Stomach smooth muscle (tissue), 2 donors: ENCODE results near the gene BAHCC1.
A peak's percentile ranks its signal among the peaks of the same experiment; 100 is the strongest.

Source experiments
- H3K27ac ChIP-seq: one replicate; pipeline ENCODE4 v1.7.0; 2013; ENCODE audit warnings: mild to moderate bottlenecking, low read length, inconsistent platforms
- H3K27me3 ChIP-seq, 2 donors: one replicate each; pipeline ENCODE4 v1.7.0; 2013; ENCODE audit warnings: low read length in 2 of 2; ENCODE audit not compliant: insufficient read depth in 2 of 2, control insufficient read depth in 1 of 2
- H3K36me3 ChIP-seq, 2 donors: one replicate each; pipeline ENCODE4 v1.7.0; 2013; ENCODE audit warnings: low read length in 2 of 2; ENCODE audit not compliant: control insufficient read depth in 2 of 2, insufficient read depth in 2 of 2
- H3K4me1 ChIP-seq: one replicate; pipeline ENCODE4 v1.7.0; 2013; ENCODE audit warnings: low read length; ENCODE audit not compliant: control insufficient read depth, insufficient read depth
- H3K4me3 ChIP-seq, 2 donors: one replicate each; pipeline ENCODE4 v1.7.0; 2013; ENCODE audit warnings: low read length in 2 of 2
- H3K9ac ChIP-seq, 2 donors: one replicate each; pipeline ENCODE4 v1.7.0; 2013; ENCODE audit warnings: low read length in 2 of 2, mild to moderate bottlenecking in 1 of 2
- H3K9me3 ChIP-seq, 2 donors: one replicate each; pipeline ENCODE4 v1.7.0; 2013; ENCODE audit warnings: low read length in 2 of 2; ENCODE audit not compliant: control insufficient read depth in 2 of 2
- donor health status: healthy.
- donor health status: Pancreatic carcinoma.

BAHCC1 gene

DNA sequence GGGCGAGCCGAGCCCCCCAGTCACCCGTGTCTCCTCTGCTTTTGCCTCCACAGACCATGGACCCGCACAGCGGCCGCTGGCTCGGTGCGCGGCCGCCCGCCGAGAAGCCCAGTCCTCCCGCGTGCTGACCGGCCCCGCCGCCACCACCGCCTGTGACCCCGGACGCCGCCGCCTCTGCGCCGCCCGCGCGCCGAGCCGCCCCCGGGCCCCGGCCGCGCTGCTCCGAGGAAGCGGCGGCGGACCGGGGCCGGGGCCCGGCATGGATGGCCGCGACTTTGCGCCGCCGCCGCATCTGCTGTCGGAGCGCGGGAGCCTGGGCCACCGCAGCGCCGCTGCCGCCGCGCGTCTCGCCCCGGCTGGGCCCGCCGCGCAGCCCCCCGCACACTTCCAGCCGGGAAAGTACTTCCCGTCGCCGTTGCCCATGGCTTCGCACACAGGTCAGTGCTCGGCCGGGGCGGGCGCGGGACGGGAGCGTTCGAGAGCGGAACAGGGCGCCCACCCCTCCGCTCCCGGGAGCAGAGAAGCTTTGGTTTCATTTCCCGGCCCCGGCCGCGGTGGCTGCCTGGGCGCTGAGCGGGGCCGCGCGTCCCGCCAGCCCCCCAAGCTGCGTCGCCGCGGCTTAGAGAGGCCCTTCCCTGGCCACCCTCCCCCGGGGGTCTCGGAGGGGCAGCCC is 4.4 kb downstream of the BAHCC1 start:
- Histone ChIP-seq H3K27me3 (no peaks in the 10 kb centered on the region), H3K36me3 (no peaks in the 10 kb centered on the region), H3K4me1 (peaks cover 54% of the 10 kb centered on the region), H3K27ac (peak overlapping the region; percentile 90), H3K4me3 (peak overlapping the region; percentile 77 to 84), H3K9ac (peak overlapping the region; percentile 75 to 78), H3K9me3 (no peaks in the 10 kb centered on the region)

DNA sequence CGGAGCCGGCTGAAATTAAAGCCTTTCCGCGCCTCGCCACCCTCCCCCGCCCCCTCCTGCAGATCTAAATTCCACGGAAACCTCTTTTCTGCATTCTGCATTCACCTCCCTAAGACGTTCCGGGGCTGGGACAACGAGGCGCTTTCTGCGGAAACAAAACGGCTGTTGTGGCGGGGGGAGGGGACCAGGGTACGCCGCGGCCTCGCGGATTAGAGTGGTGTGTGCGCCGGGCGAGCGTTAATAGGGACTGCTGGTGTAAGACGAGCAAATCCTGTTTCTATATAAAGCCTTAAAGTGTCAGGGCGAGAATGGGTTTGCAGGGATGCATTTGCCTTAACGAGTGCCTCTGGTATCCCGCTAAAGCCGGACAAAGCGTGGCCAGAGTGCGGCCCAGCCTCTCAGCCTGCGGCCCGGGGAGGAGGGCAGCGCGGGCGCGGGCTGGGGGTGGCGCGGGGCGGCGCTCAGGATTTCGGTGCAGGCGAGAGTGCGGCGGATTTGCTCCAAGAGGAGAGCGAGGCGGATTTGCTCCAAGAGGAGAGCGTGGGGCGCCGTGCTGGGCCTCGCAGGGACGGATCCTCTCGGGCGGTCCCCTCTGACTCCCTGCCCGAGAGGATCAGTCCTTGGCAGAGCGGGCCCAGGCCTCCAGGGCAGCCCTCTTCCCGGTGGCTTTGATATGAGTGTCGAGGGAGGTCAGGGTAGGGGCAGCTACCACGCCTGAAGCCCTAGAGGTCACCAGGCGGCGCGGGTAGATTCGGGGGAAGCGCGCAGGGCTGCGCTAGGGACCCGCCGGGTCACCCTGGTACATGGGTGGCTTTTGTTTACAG is 5.1 kb downstream of the BAHCC1 start:
- H3K4me1 ChIP-seq: peaks cover 55% of the 10 kb centered on the region
- peak overlapping the region; percentile 75 to 78 for H3K9ac ChIP-seq
- peak overlapping the region; percentile 77 to 84 for H3K4me3 ChIP-seq
- H3K9me3 ChIP-seq: no peaks in the 10 kb centered on the region
- no peaks in the 10 kb centered on the region for H3K36me3 ChIP-seq
- H3K27me3 ChIP-seq: no peaks in the 10 kb centered on the region
- H3K27ac ChIP-seq: peak overlapping the region; percentile 90

DNA sequence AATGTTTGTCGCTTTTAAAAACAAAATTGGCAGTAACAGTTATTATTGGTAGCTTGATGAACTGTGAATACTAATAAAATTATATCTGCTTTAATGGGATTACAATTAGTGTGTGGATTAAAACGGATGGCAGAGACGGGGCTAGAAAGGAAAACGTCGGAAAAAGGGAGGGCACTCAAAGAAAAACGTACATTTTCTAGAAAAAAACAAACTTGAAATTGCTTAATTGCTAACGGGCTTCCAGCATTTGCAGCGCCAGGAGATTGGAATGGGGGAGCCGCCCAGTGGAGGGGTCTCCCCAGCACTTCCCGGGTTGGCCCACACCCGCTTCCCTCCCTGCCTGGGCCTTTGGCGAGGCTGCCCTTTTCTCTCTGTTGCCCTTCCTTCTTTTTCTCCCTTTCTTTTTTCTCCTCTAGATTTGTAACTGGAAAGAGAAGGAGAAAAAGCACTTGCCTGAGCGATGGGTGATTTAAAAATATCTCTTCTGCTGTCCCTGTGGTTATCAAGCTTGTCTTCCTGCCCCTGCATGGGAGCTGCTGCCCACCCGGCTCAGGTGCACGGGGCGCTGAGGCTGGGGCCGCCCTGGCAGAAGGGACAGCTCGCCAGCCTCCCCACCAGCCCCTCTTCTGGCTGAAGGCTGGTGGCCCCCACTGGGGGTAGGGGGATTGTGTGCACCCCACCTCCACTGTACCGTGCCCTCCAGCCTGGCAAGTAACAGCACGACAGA is 5.9 kb downstream of the BAHCC1 start:
- Histone ChIP-seq H3K27me3 (no peaks in the 10 kb centered on the region), H3K4me1 (peaks cover 63% of the 10 kb centered on the region), H3K9ac (peak overlapping the region; percentile 75 to 78), H3K4me3 (peak overlapping the region; percentile 77 to 84), H3K36me3 (no peaks in the 10 kb centered on the region), H3K9me3 (no peaks in the 10 kb centered on the region), H3K27ac (peak overlapping the region; percentile 90)

DNA sequence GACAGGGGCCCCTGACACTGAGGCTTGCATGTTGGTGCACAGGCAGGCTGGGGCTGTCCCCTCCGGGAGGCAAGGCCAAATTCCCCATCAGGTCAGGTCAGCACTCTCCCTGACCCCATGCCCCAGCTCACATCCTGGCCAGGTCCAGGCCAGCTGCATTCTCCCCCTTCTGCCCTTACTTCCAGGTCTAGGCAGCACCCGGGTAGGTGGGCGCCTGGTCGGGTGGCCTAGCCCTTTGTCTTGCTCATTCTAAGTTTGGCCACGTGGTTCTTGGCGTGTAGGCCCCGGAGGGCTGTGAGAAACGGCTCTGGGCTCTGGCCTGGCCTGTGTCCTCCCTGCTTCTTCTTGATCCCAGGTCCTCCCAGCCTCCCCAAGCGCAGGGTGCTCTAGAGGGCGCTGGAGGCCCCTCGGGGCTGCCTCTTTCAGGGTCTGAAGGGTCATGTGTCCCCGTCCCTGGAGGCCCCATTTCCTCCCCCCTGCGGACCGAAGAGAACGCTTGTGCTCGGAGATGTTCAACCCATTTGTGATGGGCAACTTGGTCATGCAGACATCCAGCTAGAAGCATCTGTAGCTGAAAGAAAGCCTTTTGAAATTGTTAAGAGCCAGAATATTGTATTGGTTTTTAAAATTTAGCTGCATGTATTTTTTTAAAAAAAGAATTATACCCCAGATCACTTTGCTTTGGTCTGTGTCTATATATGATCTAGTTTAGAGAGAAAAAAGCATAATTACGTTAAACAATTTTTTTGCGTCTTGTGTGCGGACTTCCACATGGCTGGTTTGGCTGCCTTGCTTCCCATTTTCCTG is 6.7 kb downstream of the BAHCC1 start:
- Histone ChIP-seq H3K36me3 (no peaks in the 10 kb centered on the region), H3K9me3 (no peaks in the 10 kb centered on the region), H3K9ac (peak overlapping the region; percentile 13 to 78), H3K4me1 (peaks cover 70% of the 10 kb centered on the region), H3K4me3 (peak overlapping the region; percentile 77 to 84), H3K27me3 (no peaks in the 10 kb centered on the region), H3K27ac (peak overlapping the region; percentile 90)

DNA sequence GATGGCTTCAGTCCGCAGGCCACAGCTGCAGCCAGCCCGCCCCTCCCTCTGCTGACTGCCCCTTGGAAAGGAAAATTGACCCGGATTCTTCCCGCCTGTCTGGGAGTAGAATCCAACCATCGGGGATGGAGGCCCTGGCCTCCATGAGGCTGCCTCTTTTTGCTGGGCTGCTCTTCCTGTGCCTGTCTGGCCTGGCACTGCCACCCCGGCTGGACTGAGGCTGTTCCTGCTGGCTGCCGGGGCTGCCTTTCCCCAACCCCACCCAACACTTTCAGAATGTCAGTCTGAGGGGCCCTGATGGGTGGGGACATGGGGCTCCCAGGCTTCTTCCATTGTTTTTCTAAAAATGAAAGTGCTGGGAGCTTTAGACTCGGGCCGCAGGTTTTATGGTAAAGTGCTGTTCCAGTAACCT is 7.3 kb downstream of the BAHCC1 start:
- Histone ChIP-seq H3K27ac (peak overlapping the region; percentile 90), H3K4me3 (peak overlapping the region in 1 of 2 donors; percentile 84), H3K9me3 (no peaks in the 10 kb centered on the region), H3K4me1 (peaks cover 74% of the 10 kb centered on the region), H3K9ac (peak overlapping the region in 1 of 2 donors; percentile 47), H3K36me3 (no peaks in the 10 kb centered on the region), H3K27me3 (no peaks in the 10 kb centered on the region)

DNA sequence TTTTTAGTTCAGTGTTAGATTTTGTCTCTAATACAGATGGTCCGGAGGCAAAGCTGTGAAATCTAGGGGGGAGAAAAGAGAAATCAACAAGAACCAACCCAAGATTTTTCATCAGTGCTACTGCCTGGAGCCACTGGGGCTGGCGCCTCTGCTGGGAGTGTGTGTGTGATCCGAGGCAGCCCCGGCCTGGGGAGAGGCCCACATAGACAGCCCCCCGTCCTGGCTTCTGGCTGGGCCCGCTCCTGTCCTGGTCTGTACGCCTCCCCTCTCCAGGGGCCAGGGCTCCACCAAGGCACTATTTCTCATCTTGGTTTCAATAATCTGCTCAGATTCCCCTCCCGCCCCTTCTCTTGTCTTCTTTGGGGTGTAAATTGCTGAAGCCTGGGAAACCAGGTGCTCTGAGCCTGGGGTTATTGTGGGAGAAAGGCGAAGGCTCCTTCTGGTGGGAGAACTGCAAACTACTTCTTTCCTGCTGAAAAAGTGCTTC is 7.8 kb downstream of the BAHCC1 start:
- Histone ChIP-seq H3K4me3 (peak overlapping the region in 1 of 2 donors; percentile 84), H3K4me1 (peaks cover 78% of the 10 kb centered on the region), H3K27ac (peak overlapping the region; percentile 90), H3K9me3 (no peaks in the 10 kb centered on the region), H3K9ac (peak overlapping the region in 1 of 2 donors; percentile 47), H3K27me3 (no peaks in the 10 kb centered on the region), H3K36me3 (no peaks in the 10 kb centered on the region)

DNA sequence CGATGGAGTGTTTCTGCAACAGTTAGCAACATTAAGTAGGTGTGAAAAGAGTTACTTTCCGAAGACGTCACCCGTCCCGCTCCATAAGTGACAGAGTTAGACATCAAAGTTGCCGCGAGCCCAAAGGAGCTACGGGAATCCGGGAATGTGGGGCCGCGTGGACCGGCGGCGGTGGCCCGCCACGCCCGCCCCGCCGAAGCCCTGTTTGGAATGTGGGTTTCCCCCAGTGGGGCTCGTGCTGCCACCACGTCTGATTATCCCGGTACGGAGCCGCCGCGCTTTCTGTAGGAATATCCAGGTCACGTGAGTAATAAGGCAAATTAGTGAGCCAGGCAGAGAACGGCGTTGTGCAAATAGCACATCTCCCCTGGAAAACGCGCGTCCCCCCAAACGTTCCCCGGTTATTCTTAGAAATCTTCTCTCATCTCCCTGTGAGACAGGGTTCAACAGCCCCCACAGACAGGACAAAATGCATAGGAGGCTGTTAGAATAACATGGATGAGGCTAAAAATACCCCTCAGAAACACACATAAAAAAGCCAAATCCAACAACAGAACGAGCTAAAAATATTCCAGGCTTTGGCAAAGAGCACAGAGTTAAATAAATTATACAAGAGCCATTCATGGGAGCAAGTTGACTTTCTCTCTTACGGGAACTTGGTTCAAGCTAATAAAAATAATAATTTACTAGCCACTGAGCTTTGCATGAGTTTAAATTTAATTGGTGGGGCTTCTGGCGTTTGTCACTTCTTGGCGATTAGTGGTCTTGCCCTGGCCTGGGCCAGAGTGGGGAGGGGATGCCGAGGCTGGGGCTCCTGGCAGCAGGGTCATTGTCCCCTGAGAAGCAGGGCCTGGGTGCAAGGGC is 8.6 kb downstream of the BAHCC1 start:
- peak overlapping the region; percentile 12 to 68 for H3K4me3 ChIP-seq
- peaks cover 76% of the 10 kb centered on the region for H3K4me1 ChIP-seq

DNA sequence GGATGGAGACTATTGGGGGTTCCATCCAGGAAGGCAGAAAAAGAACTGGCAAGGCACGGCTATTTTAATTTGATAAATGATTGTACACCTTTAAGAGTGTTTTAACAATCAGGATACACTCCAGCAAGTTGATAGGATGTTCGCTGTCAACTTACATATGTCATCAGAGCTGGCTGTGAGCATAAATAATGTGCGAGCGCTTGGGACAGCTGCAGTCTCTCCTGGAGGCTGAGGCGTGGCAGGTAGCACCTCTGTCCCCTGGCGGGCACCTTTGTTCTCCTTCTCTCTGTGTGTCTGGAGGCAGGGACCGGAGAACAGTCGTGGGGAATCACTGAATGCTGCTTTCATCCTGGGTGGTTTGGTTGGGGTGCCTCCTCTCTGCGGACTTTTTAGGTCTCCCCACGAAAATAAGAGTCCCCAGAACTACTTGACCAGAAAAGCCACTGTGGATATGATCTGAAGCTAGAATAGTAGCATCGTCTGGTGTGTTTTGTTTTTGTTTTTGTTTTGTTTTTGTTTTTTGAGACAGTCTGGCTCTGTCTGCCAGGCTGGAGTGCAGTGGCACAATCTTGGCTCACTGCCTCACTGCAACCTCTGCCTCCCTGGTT is 9.4 kb downstream of the BAHCC1 start:
- Histone ChIP-seq H3K4me3 (peak overlapping the region; percentile 2 to 68), H3K27me3 (no peaks in the 10 kb centered on the region), H3K36me3 (no peaks in the 10 kb centered on the region), H3K9ac (peak overlapping the region in 1 of 2 donors; percentile 40), H3K9me3 (no peaks in the 10 kb centered on the region), H3K4me1 (peaks cover 77% of the 10 kb centered on the region), H3K27ac (peak overlapping the region; percentile 65)

More for the DNA sequence above, 8.6 kb downstream of the BAHCC1 start:
- Histone ChIP-seq H3K9me3 (no peaks in the 10 kb centered on the region), H3K27me3 (no peaks in the 10 kb centered on the region), H3K36me3 (no peaks in the 10 kb centered on the region), H3K27ac (peak overlapping the region; percentile 65), H3K9ac (peak overlapping the region; percentile 21 to 47)

DNA sequence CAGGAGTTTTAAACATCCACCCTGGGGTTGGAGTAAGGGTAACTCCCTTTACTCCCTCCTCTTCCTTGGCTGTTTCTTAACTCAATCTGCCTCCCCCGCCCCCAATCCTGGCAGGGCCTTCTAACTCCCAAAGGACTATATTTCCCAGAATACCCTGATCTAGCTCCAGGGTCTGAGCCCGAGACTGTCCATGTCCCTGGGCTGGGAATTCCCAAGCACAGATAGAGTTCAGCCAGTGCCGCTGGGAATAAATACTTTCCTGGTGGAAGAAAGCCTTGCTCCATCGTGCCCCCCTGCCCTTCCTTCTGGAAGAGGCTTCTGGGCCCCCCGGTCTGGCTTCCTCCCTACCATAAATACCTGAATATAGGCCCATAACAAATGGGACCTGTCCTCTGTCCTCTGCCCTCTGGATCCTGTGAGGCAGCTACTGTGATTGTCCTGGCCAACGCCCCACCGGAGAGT is 10.2 kb downstream of the BAHCC1 start:
- H3K9me3 ChIP-seq: no peaks in the 10 kb centered on the region
- no peaks in the 10 kb centered on the region for H3K27me3 ChIP-seq
- peak overlapping the region; percentile 65 for H3K27ac ChIP-seq
- H3K36me3 ChIP-seq: no peaks in the 10 kb centered on the region
- peak overlapping the region in 1 of 2 donors; percentile 38 for H3K9ac ChIP-seq
- H3K4me1 ChIP-seq: peaks cover 76% of the 10 kb centered on the region
- peak overlapping the region in 1 of 2 donors; percentile 68 for H3K4me3 ChIP-seq
